K562 (cell line): ENCODE measurements around the gene NMT1. TPM values are rescaled to one million over a fixed set of nuclear protein-coding genes. Genes with fewer than 3 reads are reported as not detected.

Experiments used
- ADNP ChIP-seq: fragments of 200-800 bp; sonication (Bioruptor generic); IDR thresholded peaks from 2 replicates; pipeline ENCODE4 v1.6.1; 2016; ENCODE audit warnings: missing genetic modification characterization, missing compliant biosample characterization
- ARNT ChIP-seq, 2 experiments: fragments of 450-650 bp; IDR thresholded peaks; 2 replicates each; pipeline ENCODE4 v1.6.1; 2016; ENCODE audit warnings: mild to moderate bottlenecking in 1 of 2
- CC2D1A ChIP-seq: fragments of 450-650 bp; IDR thresholded peaks from 2 replicates; pipeline ENCODE4 v1.6.1; 2017; ENCODE audit warnings: mild to moderate bottlenecking
- CXXC5 ChIP-seq: fragments of 250-450 bp; sonication (Bioruptor Pico); IDR thresholded peaks from 2 replicates; pipeline ENCODE4 v1.8.0; 2022; ENCODE audit warnings: inconsistent platforms, mild to moderate bottlenecking, moderate library complexity
- GATAD2B ChIP-seq: fragments of 450-650 bp; IDR thresholded peaks from 2 replicates; pipeline ENCODE4 v1.6.1; 2017; ENCODE audit warnings: mild to moderate bottlenecking, borderline replicate concordance
- KAT7 ChIP-seq: sonication (generic); formaldehyde crosslinking; IDR thresholded peaks from 2 replicates; pipeline ENCODE4 v1.8.0; 2022; ENCODE audit warnings: missing genetic modification reagents, mild to moderate bottlenecking, borderline replicate concordance
- KDM5B ChIP-seq: fragments of 200-600 bp; sonication (generic); IDR thresholded peaks from 2 replicates; pipeline ENCODE4 v1.6.1; 2012; ENCODE audit warnings: low read depth, mild to moderate bottlenecking, moderate library complexity, low read length, control low read depth, inconsistent platforms; ENCODE audit not compliant: insufficient replicate concordance
- KLF10 ChIP-seq: fragments of 250-450 bp; sonication (Bioruptor Pico); IDR thresholded peaks from 2 replicates; pipeline ENCODE4 v1.6.1; 2021; ENCODE audit warnings: matching md5 sums
- MBD2 ChIP-seq: sonication (generic); IDR thresholded peaks from 2 replicates; pipeline ENCODE4 v1.6.1; 2016; ENCODE audit warnings: low read depth, borderline replicate concordance
- MEIS2 ChIP-seq: fragments of 450-650 bp; IDR thresholded peaks from 2 replicates; pipeline ENCODE4 v1.6.1; 2014; ENCODE audit warnings: mild to moderate bottlenecking; ENCODE audit not compliant: partially characterized antibody
- SMC3 ChIP-seq: conservative IDR thresholded peaks from 2 replicates; pipeline ENCODE4 v1.6.1; 2011; ENCODE audit warnings: low read depth, low read length, improper control_type of control experiment; ENCODE audit not compliant: insufficient read depth
- SP2 ChIP-seq: IDR thresholded peaks from 2 replicates; pipeline ENCODE4 v1.6.1; 2011; ENCODE audit warnings: mild to moderate bottlenecking, low read depth, low read length, moderate library complexity; ENCODE audit not compliant: poor library complexity, severe bottlenecking; ENCODE audit errors: extremely low read depth
- SREBF2 ChIP-seq: sonication (generic); formaldehyde crosslinking; IDR thresholded peaks from 2 replicates; pipeline ENCODE4 v1.4.0; 2020; ENCODE audit warnings: mild to moderate bottlenecking, missing genetic modification reagents
- TAF7 ChIP-seq: fragments of 450-650 bp; IDR thresholded peaks from 2 replicates; pipeline ENCODE4 v1.6.1; 2016; ENCODE audit warnings: missing genetic modification characterization, missing compliant biosample characterization
- XRCC5 ChIP-seq: fragments of 200-400 bp; formaldehyde crosslinking; IDR thresholded peaks from 2 replicates; pipeline ENCODE4 v1.6.1; 2017; ENCODE audit warnings: low read depth, mild to moderate bottlenecking, low read length
- ZBED1 ChIP-seq: IDR thresholded peaks from 2 replicates; pipeline ENCODE4 v1.6.1; 2014
- ZBTB2 ChIP-seq: fragments of 450-650 bp; IDR thresholded peaks from 2 replicates; pipeline ENCODE4 v1.6.1; 2016; ENCODE audit warnings: antibody characterized with exemption
- ZFP30 ChIP-seq: fragments of 250-450 bp; sonication (Bioruptor Pico); IDR thresholded peaks from 2 replicates; pipeline ENCODE4 v1.8.0; 2022; ENCODE audit warnings: moderate library complexity, mild to moderate bottlenecking, inconsistent platforms, borderline replicate concordance
- ZNF431 ChIP-seq: sonication (generic); formaldehyde crosslinking; IDR thresholded peaks from 2 replicates; pipeline ENCODE4 v1.8.0; 2022; ENCODE audit warnings: mild to moderate bottlenecking, missing genetic modification reagents
- ZNF511 ChIP-seq: sonication (generic); formaldehyde crosslinking; IDR thresholded peaks from 2 replicates; pipeline ENCODE4 v1.8.0; 2022; ENCODE audit warnings: mild to moderate bottlenecking, missing genetic modification reagents
- polyA plus RNA-seq, 8 experiments: library from polyadenylated mRNA; depleted of rRNA in 4 of 8; stranded (reverse) in 5 of 8; unstranded in 3 of 8; fragments of >200 nt; fragmentation: Nextera tagmentation in 2 of 8; fragmentation: Illumina TruSeq in 1 of 8; extraction: Ambion mirVana in 2 of 8; extraction: Trizol in 1 of 8; gene quantifications; 2 replicates each; pipeline versions ENCODE4 v1.2.1 to v1.2.3, GENCODE V29; 2011 to 2014; ENCODE audit warnings: inconsistent platforms in 1 of 8, missing spikeins in 1 of 8
- total RNA-seq, 7 experiments: library from RNA; depleted of rRNA in 6 of 7; stranded (reverse); fragments of >200 nt in 6 of 7; fragmentation: Illumina TruSeq in 2 of 7; extraction: Trizol in 2 of 7; gene quantifications; 2 replicates each; pipeline versions ENCODE4 v1.2.1 to v1.2.3, GENCODE V29; 2011 to 2021; ENCODE audit warnings: low replicate concordance in 1 of 7
- TF ChIP-seq, protein P1 (sequence below), 2 experiments: fragments of 450-650 bp in 1 of 2; IDR thresholded peaks; 2 replicates each; pipeline ENCODE4 v1.6.1; 2011 to 2017; ENCODE audit warnings: low read depth in 2 of 2, antibody characterized with exemption in 1 of 2, borderline replicate concordance in 1 of 2, low read length in 1 of 2, mild to moderate bottlenecking in 1 of 2, mixed read lengths in 1 of 2; ENCODE audit not compliant: control insufficient read depth in 1 of 2
- TF ChIP-seq, protein P2 (sequence below): fragments of 450-650 bp; formaldehyde crosslinking; IDR thresholded peaks from 2 replicates; pipeline ENCODE4 v1.4.0; 2022; ENCODE audit warnings: missing genetic modification characterization

The NMT1 gene
- total and polyA plus RNA-seq, 9 of the 15 experiments (the other 6 are each of a cell fraction or from before 2014, with no cell fraction given), result 86.7 to 569 (median 213) TPM

DNA sequence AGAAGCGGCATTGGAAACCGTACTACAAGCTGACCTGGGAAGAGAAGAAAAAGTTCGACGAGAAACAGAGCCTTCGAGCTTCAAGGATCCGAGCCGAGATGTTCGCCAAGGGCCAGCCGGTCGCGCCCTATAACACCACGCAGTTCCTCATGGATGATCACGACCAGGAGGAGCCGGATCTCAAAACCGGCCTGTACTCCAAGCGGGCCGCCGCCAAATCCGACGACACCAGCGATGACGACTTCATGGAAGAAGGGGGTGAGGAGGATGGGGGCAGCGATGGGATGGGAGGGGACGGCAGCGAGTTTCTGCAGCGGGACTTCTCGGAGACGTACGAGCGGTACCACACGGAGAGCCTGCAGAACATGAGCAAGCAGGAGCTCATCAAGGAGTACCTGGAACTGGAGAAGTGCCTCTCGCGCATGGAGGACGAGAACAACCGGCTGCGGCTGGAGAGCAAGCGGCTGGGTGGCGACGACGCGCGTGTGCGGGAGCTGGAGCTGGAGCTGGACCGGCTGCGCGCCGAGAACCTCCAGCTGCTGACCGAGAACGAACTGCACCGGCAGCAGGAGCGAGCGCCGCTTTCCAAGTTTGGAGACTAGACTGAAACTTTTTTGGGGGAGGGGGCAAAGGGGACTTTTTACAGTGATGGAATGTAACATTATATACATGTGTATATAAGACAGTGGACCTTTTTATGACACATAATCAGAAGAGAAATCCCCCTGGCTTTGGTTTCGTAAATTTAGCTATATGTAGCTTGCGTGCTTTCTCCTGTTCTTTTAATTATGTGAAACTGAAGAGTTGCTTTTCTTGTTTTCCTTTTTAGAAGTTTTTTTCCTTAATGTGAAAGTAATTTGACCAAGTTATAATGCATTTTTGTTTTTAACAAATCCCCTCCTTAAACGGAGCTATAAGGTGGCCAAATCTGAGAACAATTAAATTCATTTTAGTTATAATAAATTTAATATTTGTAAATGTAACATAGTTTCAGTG is 88.8 kb downstream of the NMT1 start (continued):
- TF ChIP-seq CXXC5 (CRISPR knock-in tag) (peak; percentile 13; the same call in 1 of the 2 replicates), ZBTB2 (no peak), TAF7 (tag) (no peak), SREBF2 (no peak), KLF10 (CRISPR knock-in tag) (no peak), ADNP (tag) (no peak), ARNT (IDR thresholded peaks at IDR 0.05) (no peak), MEIS2 (no peak), MBD2 (no peak), ZNF511 (CRISPR knock-in tag) (no peak), SMC3 (no peak), KDM5B (no peak), ZFP30 (no peak), CC2D1A (no peak), SP2 (no peak), GATAD2B (no peak), ZNF431 (CRISPR knock-in tag) (peak; percentile 28; the same call in 1 of the 2 replicates), XRCC5 (no peak), KAT7 (CRISPR knock-in tag) (no peak), ZBED1 (no peak)
- TF ChIP-seq, protein P1, sequence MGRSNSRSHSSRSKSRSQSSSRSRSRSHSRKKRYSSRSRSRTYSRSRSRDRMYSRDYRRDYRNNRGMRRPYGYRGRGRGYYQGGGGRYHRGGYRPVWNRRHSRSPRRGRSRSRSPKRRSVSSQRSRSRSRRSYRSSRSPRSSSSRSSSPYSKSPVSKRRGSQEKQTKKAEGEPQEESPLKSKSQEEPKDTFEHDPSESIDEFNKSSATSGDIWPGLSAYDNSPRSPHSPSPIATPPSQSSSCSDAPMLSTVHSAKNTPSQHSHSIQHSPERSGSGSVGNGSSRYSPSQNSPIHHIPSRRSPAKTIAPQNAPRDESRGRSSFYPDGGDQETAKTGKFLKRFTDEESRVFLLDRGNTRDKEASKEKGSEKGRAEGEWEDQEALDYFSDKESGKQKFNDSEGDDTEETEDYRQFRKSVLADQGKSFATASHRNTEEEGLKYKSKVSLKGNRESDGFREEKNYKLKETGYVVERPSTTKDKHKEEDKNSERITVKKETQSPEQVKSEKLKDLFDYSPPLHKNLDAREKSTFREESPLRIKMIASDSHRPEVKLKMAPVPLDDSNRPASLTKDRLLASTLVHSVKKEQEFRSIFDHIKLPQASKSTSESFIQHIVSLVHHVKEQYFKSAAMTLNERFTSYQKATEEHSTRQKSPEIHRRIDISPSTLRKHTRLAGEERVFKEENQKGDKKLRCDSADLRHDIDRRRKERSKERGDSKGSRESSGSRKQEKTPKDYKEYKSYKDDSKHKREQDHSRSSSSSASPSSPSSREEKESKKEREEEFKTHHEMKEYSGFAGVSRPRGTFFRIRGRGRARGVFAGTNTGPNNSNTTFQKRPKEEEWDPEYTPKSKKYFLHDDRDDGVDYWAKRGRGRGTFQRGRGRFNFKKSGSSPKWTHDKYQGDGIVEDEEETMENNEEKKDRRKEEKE (IDR thresholded peaks at IDR 0.05; ENCODE audit: borderline replicate concordance in 1 of 2, control insufficient read depth in 1 of 2, low read depth in 2 of 2, low read length in 1 of 2), result no peak
- TF ChIP-seq, protein P2, sequence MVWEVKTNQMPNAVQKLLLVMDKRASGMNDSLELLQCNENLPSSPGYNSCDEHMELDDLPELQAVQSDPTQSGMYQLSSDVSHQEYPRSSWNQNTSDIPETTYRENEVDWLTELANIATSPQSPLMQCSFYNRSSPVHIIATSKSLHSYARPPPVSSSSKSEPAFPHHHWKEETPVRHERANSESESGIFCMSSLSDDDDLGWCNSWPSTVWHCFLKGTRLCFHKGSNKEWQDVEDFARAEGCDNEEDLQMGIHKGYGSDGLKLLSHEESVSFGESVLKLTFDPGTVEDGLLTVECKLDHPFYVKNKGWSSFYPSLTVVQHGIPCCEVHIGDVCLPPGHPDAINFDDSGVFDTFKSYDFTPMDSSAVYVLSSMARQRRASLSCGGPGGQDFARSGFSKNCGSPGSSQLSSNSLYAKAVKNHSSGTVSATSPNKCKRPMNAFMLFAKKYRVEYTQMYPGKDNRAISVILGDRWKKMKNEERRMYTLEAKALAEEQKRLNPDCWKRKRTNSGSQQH (CRISPR knock-in tag), result no peak
